BLaER1 treated with 17β-estradiol and CSF1 and Interleukin-3, amounts not matched to agents 10 nM and 100 nM (cell line): ENCODE data around the gene AK3.
A peak's percentile ranks its signal among the peaks of the same experiment; 100 is the strongest.

ENCODE experiments used
- H3K27ac ChIP-seq, 11 experiments: shearing (Covaris generic); formaldehyde crosslinking; 2 replicates each; pipeline ENCODE4 v1.8.1; 2022
- H3K27me3 ChIP-seq, 11 experiments: shearing (Covaris generic); formaldehyde crosslinking; 2 replicates each; pipeline ENCODE4 v1.8.1; 2022
- H3K36me3 ChIP-seq, 11 experiments: shearing (Covaris generic); formaldehyde crosslinking; 2 replicates each; pipeline ENCODE4 v1.8.1; 2022
- H3K4me1 ChIP-seq, 10 experiments: shearing (Covaris generic); formaldehyde crosslinking; 2 replicates each; pipeline ENCODE4 v1.8.1; 2022
- H3K4me2 ChIP-seq, 11 experiments: shearing (Covaris generic); formaldehyde crosslinking; 2 replicates each; pipeline ENCODE4 v1.8.1; 2022
- H3K4me3 ChIP-seq, 10 experiments: shearing (Covaris generic); formaldehyde crosslinking; 2 replicates each; pipeline ENCODE4 v1.8.1; 2022
- H3K9ac ChIP-seq, 11 experiments: shearing (Covaris generic); formaldehyde crosslinking; 2 replicates each; pipeline ENCODE4 v1.8.1; 2022
- H3K9me3 ChIP-seq, 11 experiments: shearing (Covaris generic); formaldehyde crosslinking; replicated peaks in 1 of 11; 2 replicates each; pipeline ENCODE4 v1.8.1; 2022
- H4K20me1 ChIP-seq, 11 experiments: shearing (Covaris generic); formaldehyde crosslinking; 2 replicates each; pipeline ENCODE4 v1.8.1; 2022
- Cebpa-rat ChIP-seq, 11 experiments: shearing (Covaris generic); IDR thresholded peaks; 2 replicates each; pipeline ENCODE4 v1.8.1; 2022

AK3 gene

DNA sequence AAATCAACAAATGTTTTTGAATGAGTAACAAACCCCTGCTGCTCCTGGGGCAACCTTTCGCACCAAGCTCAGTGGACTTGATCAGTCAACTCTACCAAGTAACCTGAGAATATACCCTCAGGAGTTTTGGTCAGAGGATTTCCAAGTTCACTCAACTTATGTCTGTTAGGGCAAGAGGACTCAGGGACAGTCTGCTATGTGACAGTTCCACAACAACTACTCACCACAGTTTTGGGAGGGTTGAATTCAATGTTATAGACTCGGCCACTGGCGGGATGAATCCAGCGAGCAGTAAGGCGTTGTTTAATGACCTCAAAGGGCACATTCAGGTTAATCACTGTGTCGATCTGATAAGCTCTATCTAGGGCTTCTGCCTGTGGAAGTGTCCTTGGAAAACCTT lies 22.1 kb downstream of the AK3 start:
- Histone ChIP-seq H3K4me1 (peaks cover 0 to 10% (median 0%) of the 10 kb centered on the region in 10 experiments; a peak in 3 of 20 replicates), H3K36me3 (peaks cover 82 to 95% (median 91%) of the 10 kb centered on the region in 11 experiments), H3K27me3 (no peaks in the 10 kb centered on the region), H3K9ac (no peak overlapping the region), H4K20me1 (0 out of 22 replicates have a peak, but pooled peaks cover 0 to 3% (median 0%) of the 10 kb centered on the region in 11 experiments), H3K4me3 (no peak overlapping the region), H3K27ac (no peak overlapping the region), H3K9me3 (peaks cover 0 to 12% (median 5%) of the 10 kb centered on the region in 11 experiments; a peak in 8 of 22 replicates), H3K4me2 (no peak overlapping the region)
- no peak for TF ChIP-seq Cebpa-rat (IDR thresholded peaks at IDR 0.05)

DNA sequence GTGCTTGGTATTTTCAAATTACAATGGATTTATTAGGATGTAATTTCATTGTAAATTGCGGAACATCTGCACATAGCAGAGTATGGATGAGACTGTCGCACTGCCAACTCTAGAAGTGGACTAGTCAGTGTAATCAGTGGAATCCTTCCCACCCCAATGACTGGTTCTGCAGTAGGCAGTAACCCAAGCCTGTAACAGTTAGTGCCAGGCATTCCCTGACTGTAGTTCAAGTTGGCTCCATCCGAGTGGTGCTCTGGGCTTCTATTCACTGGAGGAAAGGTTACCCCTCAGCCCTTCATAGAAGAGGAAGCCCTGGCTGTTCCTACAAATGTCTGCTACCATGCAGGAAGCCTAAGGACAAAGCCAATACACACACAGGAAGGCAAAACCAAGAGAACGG lies 23.2 kb downstream of the AK3 start:
- no peak overlapping the region for H3K4me3 ChIP-seq
- peaks cover 0 to 13% (median 7%) of the 10 kb centered on the region in 11 experiments; a peak in 8 of 22 replicates for H3K9me3 ChIP-seq
- peaks cover 0 to 10% (median 0%) of the 10 kb centered on the region in 10 experiments; a peak in 3 of 20 replicates for H3K4me1 ChIP-seq
- H3K27me3 ChIP-seq, result no peaks in the 10 kb centered on the region
- peaks cover 88 to 100% (median 99%) of the 10 kb centered on the region in 11 experiments for H3K36me3 ChIP-seq
- H3K27ac ChIP-seq, result no peak overlapping the region
- H3K4me2 ChIP-seq, result no peak overlapping the region
- no peak overlapping the region for H3K9ac ChIP-seq
- 0 out of 22 replicates have a peak, but pooled peaks cover 0 to 3% (median 0%) of the 10 kb centered on the region in 11 experiments for H4K20me1 ChIP-seq
- TF ChIP-seq Cebpa-rat (IDR thresholded peaks at IDR 0.05), result no peak

DNA sequence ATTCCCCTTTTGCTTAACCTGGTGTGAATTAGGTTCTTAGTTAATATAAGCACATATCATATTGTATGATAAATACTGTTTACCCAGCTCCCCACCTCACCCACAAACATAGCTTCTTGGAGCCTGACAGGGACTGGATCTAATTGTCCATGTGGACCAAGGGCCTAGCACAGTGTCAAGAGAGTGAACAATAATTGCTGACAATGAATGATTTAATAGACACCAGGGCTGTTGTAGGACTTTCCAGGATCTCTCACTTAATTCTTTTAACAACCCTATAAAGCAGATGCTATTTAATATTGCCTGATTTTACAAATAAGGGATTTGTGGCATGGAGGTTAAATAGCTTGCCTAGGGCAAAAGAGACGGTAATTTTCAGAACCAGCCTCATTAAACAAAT lies 24.8 kb downstream of the AK3 start:
- H3K9me3 ChIP-seq, result peaks cover 0 to 13% (median 7%) of the 10 kb centered on the region in 11 experiments; a peak in 8 of 22 replicates
- no peak overlapping the region for H3K4me2 ChIP-seq
- H3K4me3 ChIP-seq, result no peak overlapping the region
- H3K36me3 ChIP-seq, result peaks cover 87 to 100% (median 97%) of the 10 kb centered on the region in 11 experiments
- peaks cover 0 to 10% (median 0%) of the 10 kb centered on the region in 10 experiments; a peak in 3 of 20 replicates for H3K4me1 ChIP-seq
- no peak overlapping the region for H3K9ac ChIP-seq
- TF ChIP-seq Cebpa-rat (IDR thresholded peaks at IDR 0.05), result no peak
- no peak overlapping the region for H3K27ac ChIP-seq
- no peaks in the 10 kb centered on the region for H3K27me3 ChIP-seq
- 0 out of 22 replicates have a peak, but pooled peaks cover 0 to 3% (median 0%) of the 10 kb centered on the region in 11 experiments for H4K20me1 ChIP-seq

DNA sequence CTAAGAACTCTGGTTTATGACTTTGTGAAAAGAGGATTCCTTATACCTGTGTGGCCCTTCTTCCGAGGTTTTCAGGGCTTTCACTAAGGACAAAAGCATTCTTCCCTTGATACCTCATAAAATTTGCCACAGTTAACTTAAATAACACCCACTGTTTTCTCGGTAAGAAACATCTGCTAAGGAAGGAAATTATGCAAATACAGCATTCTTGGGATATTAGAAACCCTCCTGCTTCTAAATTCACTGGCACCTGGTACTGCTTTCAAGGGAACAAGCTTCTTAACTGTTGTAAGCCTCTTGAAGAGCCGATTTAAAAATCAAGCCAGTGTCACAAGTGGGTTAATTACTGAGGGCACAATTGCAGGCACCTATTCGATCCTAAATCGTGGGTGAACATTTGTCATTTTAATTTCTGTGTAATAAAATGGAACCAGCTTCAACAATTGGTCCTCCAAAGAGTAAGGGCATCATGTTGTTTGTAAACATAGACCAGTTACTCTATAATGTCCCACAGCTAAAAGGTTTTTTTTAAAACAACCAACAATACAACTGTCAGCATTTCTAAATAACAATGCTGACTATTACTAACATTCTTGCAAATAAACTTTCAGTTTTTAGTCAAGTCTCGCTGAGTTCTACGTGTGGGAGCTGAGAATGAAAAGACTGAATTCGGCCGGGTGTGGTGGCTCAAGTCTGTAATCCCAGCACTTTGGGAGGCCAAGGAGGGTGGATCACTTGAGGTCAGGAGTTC lies 26.6 kb downstream of the AK3 start:
- no peak for TF ChIP-seq Cebpa-rat (IDR thresholded peaks at IDR 0.05)
- no peak overlapping the region for H3K27ac ChIP-seq
- 0 out of 22 replicates have a peak, but pooled peaks cover 0 to 3% (median 0%) of the 10 kb centered on the region in 11 experiments for H4K20me1 ChIP-seq
- peaks cover 85 to 100% (median 94%) of the 10 kb centered on the region in 11 experiments for H3K36me3 ChIP-seq
- peaks cover 0 to 13% (median 7%) of the 10 kb centered on the region in 11 experiments; a peak in 8 of 22 replicates for H3K9me3 ChIP-seq
- H3K4me2 ChIP-seq, result peak overlapping the region in 2 of 11 experiments; percentile 13 to 19; a peak in 2 of 22 replicates
- H3K27me3 ChIP-seq, result no peaks in the 10 kb centered on the region
- H3K4me1 ChIP-seq, result peaks cover 0 to 10% (median 0%) of the 10 kb centered on the region in 10 experiments; a peak in 3 of 20 replicates
- no peak overlapping the region for H3K9ac ChIP-seq
- H3K4me3 ChIP-seq, result no peak overlapping the region

DNA sequence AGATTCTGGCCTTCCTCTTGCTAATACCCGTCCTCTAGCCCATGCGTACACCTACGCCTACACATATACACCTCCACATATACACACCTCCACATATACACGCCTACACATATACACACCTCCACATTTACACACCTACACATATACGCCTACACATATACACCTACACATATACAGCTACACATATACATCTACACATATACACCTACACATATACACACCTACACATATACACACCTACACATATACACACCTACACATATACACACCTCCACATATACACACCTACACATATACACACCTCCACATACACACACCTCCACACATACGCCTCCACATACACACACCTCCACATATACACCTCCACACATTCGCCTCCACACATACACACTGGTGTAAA lies 27.2 kb downstream of the AK3 start:
- no peak overlapping the region for H3K27ac ChIP-seq
- peak overlapping the region in 1 of 11 experiments; percentile 19; a peak in 1 of 22 replicates for H3K4me2 ChIP-seq
- peaks cover 84 to 100% (median 94%) of the 10 kb centered on the region in 11 experiments for H3K36me3 ChIP-seq
- H3K9ac ChIP-seq, result no peak overlapping the region
- TF ChIP-seq Cebpa-rat (IDR thresholded peaks at IDR 0.05), result no peak
- no peaks in the 10 kb centered on the region for H3K27me3 ChIP-seq
- no peak overlapping the region for H3K4me3 ChIP-seq
- H3K4me1 ChIP-seq, result peaks cover 0 to 10% (median 0%) of the 10 kb centered on the region in 10 experiments; a peak in 3 of 20 replicates
- 0 out of 22 replicates have a peak, but pooled peaks cover 0 to 3% (median 0%) of the 10 kb centered on the region in 11 experiments for H4K20me1 ChIP-seq
- H3K9me3 ChIP-seq, result peaks cover 0 to 13% (median 7%) of the 10 kb centered on the region in 11 experiments; a peak in 8 of 22 replicates

DNA sequence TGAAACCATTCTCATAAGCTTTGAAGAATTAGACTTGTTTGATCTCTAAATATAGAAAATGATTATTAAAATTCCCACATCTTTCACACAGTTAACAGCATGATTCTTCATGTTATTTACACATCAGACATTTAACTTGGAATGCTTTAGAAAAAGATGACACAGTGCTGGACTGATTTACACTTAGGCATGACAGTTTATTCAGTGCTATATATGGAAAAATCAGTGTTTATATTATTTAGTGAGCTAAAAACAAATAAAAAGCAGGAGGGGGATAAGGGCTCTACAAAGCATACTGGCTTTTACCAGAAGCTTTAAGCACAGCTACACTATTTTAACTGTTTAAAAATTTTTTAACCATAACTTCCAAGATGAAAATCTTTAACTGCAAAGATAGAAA lies 31.6 kb downstream of the AK3 start:
- no peak for TF ChIP-seq Cebpa-rat (IDR thresholded peaks at IDR 0.05)
- peaks cover 69 to 98% (median 83%) of the 10 kb centered on the region in 11 experiments for H3K36me3 ChIP-seq
- no peaks in the 10 kb centered on the region for H4K20me1 ChIP-seq
- H3K4me3 ChIP-seq, result no peak overlapping the region
- H3K27ac ChIP-seq, result no peak overlapping the region
- H3K4me1 ChIP-seq, result peaks cover 0 to 7% (median 3%) of the 10 kb centered on the region in 10 experiments; a peak in 5 of 20 replicates
- H3K9ac ChIP-seq, result no peak overlapping the region
- H3K4me2 ChIP-seq, result no peak overlapping the region
- H3K27me3 ChIP-seq, result no peaks in the 10 kb centered on the region
- H3K9me3 ChIP-seq, result peaks cover 0 to 7% (median 6%) of the 10 kb centered on the region in 11 experiments; a peak in 8 of 22 replicates

DNA sequence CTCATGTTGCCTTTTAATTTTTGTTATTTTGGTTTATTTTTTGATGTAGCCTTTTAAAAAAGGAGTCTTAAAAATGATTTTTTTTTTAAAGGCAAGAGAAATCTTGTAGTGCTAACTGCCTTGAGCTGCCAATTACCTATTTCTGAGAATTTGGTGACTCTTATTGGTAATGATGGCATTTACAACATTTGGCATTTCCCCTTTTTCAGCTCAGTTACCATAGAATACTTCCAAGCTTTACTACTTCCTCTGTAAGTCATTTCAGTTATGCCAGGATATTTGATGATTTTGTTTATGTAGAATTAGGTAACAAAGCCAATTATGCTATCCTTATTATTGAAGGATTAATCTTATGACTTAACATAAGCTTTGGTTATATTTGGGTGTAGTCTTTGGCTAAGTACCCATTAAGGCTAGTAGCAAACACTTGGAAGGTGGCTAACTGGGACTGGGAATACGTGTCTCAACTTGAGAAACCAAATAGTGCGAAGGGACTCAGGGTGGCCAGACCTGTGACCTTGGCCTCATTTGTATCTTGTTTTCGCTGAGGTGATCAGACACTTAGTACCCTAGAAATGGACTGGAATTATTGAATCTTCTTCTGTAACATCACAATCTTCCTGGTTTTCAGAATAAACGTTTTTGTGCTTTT lies 33.9 kb downstream of the AK3 start:
- H4K20me1 ChIP-seq, result no peaks in the 10 kb centered on the region
- peaks cover 66 to 98% (median 84%) of the 10 kb centered on the region in 11 experiments for H3K36me3 ChIP-seq
- H3K9me3 ChIP-seq, result no peaks in the 10 kb centered on the region
- no peak overlapping the region for H3K4me3 ChIP-seq
- H3K27me3 ChIP-seq, result no peaks in the 10 kb centered on the region
- H3K4me1 ChIP-seq, result peaks cover 0 to 7% (median 0%) of the 10 kb centered on the region in 10 experiments; a peak in 2 of 20 replicates
- no peak overlapping the region for H3K4me2 ChIP-seq
- H3K27ac ChIP-seq, result no peak overlapping the region
- no peak overlapping the region for H3K9ac ChIP-seq
- no peak for TF ChIP-seq Cebpa-rat (IDR thresholded peaks at IDR 0.05)

DNA sequence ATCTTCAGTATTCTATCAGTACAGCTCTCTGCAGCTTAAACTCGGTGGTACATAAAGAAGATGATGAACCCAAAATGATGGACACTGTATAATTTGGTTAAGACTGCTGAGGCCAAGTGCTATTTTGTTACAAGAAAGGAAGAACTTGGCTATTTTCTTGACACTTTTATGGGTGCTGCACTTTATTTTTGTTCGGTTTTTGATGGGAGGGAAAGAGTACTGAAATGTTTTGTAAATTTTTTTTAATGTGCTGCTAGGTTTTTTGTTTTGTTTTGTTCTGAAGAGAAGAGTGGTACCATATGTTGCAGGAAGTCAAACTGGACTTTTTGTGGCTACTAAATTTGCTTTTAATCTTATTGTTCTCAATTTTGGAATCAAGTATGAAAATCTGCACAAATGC lies 35.0 kb downstream of the AK3 start:
- H3K27ac ChIP-seq, result no peak overlapping the region
- TF ChIP-seq Cebpa-rat (IDR thresholded peaks at IDR 0.05), result no peak
- H3K27me3 ChIP-seq, result no peaks in the 10 kb centered on the region
- no peak overlapping the region for H3K4me3 ChIP-seq
- no peak overlapping the region for H3K9ac ChIP-seq
- H4K20me1 ChIP-seq, result no peaks in the 10 kb centered on the region
- H3K4me2 ChIP-seq, result no peak overlapping the region
- peaks cover 0 to 7% (median 0%) of the 10 kb centered on the region in 10 experiments; a peak in 2 of 20 replicates for H3K4me1 ChIP-seq
- no peaks in the 10 kb centered on the region for H3K9me3 ChIP-seq
- peaks cover 63 to 98% (median 86%) of the 10 kb centered on the region in 11 experiments for H3K36me3 ChIP-seq

DNA sequence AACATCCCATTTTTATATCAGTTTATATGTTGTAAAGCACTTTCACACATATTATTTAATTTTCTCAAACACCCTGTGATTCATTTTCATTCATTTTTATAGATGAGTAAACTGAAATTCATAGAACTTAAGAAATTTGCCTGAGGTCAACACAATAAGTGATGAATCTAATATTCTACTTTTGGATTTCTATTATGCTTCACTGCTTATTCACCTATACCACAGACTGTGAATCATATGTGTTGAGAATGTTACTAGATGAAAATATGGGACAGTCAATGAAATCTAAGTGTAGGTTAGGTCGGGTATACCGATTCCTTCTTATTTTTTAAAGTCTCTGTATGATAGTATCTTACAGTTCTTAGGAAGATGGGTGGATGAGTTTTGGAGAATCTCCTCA lies 36.9 kb downstream of the AK3 start:
- Histone ChIP-seq H3K27me3 (no peaks in the 10 kb centered on the region), H3K9ac (no peak overlapping the region), H3K4me2 (no peak overlapping the region), H3K27ac (no peak overlapping the region), H3K36me3 (peaks cover 59 to 98% (median 86%) of the 10 kb centered on the region in 11 experiments), H3K9me3 (no peaks in the 10 kb centered on the region), H3K4me1 (peaks cover 0 to 7% (median 0%) of the 10 kb centered on the region in 10 experiments; a peak in 2 of 20 replicates), H3K4me3 (no peak overlapping the region), H4K20me1 (no peaks in the 10 kb centered on the region)
- TF ChIP-seq Cebpa-rat (IDR thresholded peaks at IDR 0.05), result no peak
